ENCODE measurements around the gene CST5.

DNA sequence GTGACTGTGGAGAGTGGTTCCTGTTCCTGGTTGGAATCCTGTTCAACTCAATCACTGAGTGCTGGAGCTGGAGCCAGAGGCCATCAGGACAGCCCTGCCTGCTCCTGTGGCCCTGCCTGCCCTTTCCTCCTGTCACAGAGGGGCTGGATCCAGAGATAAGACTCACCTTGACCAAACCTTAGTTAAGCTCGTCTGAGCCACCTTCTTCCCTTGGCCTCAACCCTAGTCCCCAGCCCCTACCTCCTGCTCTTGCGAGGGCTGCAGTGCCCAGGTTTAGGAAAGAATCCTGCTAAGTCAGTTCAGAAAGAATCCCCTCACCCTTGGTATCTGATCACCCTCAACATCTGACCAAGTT, 47.0 kb upstream of the CST5 start:
- TF ChIP-seq POLR2A (IDR thresholded peaks at IDR 0.05), result no peak
- TF ChIP-seq, protein P1, sequence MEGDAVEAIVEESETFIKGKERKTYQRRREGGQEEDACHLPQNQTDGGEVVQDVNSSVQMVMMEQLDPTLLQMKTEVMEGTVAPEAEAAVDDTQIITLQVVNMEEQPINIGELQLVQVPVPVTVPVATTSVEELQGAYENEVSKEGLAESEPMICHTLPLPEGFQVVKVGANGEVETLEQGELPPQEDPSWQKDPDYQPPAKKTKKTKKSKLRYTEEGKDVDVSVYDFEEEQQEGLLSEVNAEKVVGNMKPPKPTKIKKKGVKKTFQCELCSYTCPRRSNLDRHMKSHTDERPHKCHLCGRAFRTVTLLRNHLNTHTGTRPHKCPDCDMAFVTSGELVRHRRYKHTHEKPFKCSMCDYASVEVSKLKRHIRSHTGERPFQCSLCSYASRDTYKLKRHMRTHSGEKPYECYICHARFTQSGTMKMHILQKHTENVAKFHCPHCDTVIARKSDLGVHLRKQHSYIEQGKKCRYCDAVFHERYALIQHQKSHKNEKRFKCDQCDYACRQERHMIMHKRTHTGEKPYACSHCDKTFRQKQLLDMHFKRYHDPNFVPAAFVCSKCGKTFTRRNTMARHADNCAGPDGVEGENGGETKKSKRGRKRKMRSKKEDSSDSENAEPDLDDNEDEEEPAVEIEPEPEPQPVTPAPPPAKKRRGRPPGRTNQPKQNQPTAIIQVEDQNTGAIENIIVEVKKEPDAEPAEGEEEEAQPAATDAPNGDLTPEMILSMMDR (IDR thresholded peaks at IDR 0.05), result no peak

Data from heart left ventricle (tissue), 13 donors.